HPDE6-E6E7 (cell line): ENCODE measurements around the gene URGCP.

Experiments used
- DNase-seq: peaks from one replicate; pipeline ENCODE4 v3.0.0; 2011; ENCODE audit warnings: missing footprints; ENCODE audit errors: extremely low spot score

The URGCP gene

DNA sequence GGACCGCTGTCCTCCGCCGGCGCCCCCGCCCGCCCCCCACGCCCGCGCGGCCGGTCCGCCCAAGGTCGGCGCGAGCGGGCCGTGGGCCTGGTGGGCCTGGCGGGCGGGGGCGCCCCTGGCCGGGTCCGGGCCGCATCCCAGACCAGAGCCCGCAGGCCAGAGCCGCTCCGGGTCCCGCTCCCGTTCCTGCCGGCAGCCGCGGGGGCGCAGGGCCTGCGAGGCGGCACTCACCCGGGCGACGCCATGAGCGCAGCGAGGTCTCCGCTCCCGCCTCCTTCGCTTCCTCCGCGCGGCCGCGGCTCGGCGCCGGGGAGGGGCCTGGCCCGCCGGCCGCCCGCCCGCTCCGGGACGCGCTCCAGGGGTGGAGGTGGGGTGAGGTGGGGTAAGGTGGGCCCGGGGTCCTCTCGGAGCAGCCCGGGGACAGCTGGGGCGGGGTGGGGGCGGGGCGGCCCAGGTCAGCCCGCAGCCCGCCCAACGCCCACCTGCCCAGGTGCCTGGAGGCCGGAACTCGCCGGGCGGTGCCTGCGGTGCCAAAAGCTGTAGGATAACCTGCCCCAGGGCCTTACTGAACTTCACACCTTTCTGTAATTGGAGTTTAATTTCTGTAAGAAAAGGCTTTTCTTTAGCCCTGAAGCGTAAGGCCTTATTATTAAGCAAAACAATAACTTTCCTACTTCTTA, at the start of gene URGCP:
URGCP (minus strand) TSS at position 266 of the 680 bp plus-strand sequence; CDS start at position 245, 21 bp downstream.
- DNase-seq = peak; percentile 57

GRCh38 chr7:43956027-43956426, 49.6 kb upstream of the URGCP start:
- DNase-seq = no peak

DNA sequence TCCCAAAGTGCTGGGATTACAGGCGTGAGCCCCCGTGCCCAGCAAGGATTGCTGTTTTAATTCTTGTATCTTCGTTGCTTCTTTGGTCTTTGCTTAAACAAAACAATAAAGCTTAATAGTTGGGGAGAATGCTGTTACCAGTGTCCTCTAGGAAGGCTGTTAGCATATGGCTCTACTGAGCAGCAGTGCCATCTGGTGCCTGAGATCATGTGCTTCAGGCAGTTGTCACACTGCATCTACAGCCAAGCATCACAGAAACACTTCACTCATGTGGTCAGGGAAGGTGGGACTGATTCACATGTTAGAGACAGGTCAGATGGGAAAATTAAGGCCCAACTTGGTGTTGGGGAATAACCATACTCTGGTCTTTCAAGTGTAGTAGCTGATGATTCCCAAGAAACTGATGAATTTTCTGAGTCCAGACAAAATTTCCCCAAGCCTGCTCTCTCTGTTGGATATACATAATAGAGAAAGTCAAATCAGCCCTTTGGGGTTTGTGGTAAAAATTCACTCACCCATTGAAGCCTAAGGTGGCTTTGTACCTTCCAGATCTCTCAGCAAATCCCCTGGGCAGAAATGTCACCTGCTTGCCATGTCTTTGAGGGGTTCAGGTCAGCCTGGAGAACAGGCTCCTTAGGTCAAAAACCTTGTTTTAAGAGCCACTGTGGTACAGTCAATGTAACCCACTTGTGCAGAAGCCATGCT, 48.3 kb upstream of the URGCP start:
- DNase-seq = peak; percentile 49

GRCh38 chr7:43953071-43953470, 46.7 kb upstream of the URGCP start:
- no peak for DNase-seq

- DNase-seq = no peak
These were observed 45.6 kb upstream of the URGCP start for GRCh38 chr7:43952028-43952427.

GRCh38 chr7:43944286-43944685, 37.9 kb upstream of the URGCP start:
- DNase-seq = no peak

GRCh38 chr7:43943417-43944187, 37.2 kb upstream of the URGCP start:
- DNase-seq = no peak

- DNase-seq = no peak
These were observed 36.6 kb upstream of the URGCP start for GRCh38 chr7:43942997-43943396.

DNA sequence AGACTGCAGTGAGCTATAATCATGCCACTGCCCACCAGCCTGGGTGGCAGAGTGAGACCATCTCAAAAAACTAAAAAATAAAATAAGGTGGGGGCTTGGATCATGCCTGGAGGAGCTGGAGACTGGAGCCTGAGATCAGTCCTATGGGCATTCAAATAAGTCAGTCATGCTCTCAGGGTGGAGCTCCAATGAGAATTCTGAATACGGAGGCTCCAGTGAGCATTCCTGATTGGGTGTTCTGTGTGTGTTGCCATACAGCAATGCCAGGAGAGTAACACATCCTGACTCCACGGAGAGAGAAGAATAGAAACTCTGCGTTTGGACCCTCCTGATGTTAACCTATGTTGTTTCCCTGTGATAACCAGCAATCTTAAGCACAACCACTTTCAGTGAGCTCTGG, 35.9 kb upstream of the URGCP start:
- no peak for DNase-seq

DNA sequence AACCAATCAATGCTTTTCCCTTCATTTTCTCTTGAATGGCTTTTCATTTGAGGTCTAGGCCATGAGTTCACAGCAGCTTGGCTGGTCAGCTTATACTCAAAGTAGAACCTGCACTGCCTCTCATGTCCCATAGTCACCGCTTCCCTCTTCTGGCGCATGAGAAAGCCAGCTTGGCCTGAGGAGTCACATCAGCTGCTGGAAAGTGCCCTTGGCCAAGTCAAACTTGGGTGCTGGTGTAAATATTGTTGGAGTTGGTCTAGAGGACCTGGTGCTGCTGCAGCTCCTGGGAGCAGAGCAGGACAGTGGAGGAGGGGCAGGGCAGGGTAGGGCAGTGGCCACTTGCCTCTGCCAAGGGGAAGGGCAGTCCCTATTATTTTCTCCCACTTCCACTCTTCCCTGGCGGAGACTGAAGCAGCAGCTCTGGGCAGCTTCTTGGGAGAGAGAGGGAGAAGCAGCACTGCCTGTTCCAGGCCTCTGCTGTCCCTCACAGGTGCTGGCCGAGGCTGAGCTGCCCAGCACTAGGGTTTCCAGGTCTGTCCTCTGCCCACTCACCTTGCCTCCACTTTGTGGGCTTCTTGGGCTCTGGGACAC, 32.6 kb upstream of the URGCP start:
- DNase-seq = no peak

DNA sequence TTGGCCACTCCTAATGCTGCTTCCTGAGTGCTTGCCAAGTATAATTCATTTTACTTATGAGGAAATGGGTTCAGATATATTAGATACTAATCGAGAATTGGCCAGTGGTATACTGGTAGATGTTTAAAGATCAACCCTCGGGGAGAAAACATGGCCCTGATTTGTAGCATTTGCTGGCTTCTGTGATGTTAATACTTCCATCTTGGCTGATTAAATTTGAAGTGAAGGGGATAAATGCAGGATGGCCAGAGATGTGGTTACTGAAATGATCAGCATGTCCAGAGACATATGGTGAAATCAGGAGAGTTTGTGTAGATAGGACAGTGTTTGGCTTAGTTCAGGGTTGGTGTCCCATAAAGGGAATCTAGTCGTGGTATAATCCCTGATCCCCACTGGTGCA, 31.0 kb upstream of the URGCP start:
- DNase-seq = no peak

- DNase-seq = no peak
These were observed 27.6 kb upstream of the URGCP start for GRCh38 chr7:43933902-43934560.

DNA sequence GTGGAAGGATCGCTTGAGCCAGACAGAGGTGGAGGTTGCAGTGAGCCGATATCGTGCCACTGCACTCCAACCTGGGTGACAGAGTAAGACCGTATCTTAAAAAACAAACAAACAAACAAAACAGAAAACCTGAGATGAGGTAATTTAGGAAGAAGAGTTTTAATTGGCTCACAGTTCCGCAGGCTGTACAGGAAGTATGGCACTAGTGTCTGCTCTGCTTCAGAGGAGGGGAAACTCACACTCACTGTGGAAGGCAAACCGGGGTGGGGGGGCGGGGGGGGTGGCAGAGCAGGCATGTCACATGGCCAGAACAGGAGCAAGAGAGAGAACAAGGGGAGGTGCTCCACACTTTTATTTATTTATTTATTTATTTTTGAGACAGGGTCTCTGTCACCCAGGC, 24.9 kb upstream of the URGCP start:
- DNase-seq = no peak

DNA sequence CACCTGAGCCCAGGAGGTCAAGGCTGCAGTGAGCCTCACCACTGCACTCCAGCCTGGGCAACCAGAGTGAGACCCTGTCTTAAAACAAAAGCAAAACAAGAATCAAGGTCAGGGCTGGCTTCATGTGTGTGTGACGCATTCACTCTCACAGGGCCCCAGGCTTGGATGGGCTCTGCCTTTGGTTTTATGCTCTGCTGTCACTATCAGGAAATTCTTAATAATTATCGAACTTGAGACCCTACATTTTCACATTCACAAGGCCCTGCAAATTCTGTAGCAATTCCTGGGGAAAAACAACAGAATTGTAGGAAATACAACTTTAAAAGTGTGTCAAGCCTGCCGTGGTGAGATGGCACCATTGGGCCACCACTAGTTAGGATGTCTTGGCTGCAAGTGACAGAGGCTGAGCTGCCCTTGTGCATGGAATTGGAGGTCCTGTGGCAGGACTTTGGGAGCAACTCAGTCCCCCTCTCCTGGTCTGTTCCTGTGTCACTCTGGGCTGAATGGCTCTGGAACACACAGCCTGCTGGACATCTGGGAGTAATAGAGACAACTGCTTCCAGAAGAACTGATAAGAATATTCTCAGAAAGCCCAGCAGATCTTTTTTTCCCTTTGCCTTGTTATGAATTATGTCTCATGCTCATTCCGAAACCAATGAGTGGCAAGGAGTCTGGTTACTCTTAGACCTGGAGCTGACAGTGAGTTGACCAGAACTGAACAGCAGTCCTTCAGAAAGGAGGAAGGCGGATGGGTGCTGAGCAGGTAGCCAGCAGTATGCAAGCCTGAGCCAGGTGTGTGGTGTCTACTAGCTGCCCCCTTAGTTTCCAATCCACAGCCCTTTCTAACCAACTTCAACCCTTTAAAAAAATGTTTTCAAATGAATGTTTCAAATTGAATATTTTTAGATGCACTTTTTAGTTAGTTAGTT, 23.4 kb upstream of the URGCP start:
- no peak for DNase-seq

GRCh38 chr7:43927810-43928209, 21.4 kb upstream of the URGCP start:
- DNase-seq = no peak

DNA sequence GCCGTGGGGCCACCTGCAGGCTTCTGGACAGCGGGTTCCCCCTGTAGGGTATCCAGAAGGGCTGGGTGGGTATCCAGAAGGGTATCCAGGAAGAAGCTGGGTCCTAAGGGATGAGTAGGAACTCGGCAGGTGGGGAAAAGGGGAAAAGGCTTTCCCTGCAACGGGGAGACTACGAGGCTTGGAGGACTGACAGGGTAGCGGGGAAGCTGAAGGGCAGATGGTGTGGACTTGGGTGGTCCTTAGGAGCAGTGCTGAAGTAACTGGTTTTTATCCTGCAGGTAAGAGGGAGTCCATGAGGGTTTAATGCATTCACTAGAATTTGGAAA, 20.4 kb upstream of the URGCP start:
- DNase-seq = no peak

DNA sequence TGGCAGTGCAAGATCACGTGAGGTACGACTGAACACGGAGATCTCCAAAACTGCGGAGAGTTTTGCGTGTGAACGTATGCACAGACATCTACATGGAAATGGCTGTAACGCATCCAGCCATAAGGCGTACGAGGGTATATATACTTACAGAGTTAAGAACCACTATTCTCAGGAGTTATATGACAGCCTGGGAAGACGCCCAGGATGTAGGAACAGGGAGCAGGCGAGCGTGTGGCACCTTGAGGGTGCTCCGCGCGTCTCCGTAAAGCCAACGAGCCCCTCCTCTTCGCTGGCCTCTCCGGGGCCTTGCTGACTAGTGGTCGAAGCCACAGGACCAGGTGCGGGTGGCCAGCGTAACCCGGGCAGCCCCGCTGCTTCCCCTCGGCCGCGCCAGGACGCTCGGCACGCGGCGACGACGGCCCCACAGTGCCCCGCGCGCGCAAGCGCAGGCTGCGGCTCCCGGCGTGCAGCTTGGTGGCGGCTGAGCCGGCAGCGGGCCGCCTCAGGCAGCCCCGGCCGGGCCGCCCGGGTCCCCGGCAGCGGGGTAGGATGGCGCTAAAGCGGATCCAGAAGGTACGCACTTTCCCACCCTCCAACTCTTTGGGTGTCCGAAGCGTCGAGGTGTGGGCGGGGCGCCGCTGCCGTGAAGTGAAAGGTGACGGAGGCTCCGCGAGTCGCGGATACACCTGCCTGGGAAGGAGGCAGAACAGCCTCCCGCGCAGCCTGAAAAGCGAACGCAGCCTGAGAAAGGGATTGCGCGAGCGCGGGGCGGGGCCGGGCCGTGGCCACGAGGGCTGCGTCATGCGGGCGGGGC, 19.8 kb upstream of the URGCP start, which contains the start of gene UBE2D4:
UBE2D4 (plus strand) TSS at position 453 of the 814 bp plus-strand sequence; CDS start at position 550, 97 bp downstream.
- DNase-seq = peak; percentile 92

DNA sequence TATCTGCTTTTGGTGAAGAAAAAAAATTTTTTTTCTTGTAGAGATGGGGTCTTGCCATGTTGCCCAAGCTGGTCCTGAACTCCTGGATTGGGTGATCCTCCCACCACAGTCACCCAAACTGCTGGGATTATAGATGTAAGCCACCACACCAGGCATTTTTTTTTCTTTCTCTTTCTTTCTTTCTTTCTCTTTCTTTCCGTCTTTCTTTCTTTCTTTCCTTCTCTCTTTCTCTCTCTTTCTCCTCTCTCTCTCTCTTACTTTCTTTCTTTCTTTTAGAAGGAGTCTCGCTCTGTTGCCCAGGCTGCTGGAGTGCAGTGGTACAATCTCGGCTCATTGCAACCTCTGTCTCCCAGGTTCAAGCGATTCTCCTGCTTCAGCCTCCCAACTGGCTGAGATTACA, 16.3 kb upstream of the URGCP start:
- no peak for DNase-seq

GRCh38 chr7:43921423-43921822, 15.0 kb upstream of the URGCP start:
- no peak for DNase-seq

DNA sequence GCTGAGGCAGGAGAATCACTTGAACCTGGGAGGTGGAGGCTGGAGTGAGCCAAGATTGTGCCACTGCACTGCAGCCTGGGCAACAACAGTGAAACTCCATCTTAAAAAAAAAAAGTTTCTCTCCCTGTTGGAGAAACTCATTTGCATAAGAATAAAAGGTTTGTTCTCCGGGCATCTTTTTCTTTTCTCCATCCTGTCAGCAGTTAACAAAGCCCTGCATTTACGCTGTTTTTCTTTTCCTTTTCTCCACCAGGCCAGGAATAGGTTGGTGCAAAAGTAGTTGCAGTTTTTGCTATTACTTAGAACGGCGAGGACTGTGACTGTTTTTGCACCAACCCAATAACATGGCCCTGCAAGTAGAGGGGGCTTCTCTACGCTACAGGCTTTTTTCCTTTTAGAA, 9.5 kb upstream of the URGCP start:
- no peak for DNase-seq
